ENCODE data around the gene STYXL1. TPM values are rescaled to one million over a fixed set of nuclear protein-coding genes. Genes with fewer than 3 reads are reported as not detected.

The STYXL1 gene
- polyA plus RNA-seq, 3 donors, result 64.6 to 79.8 (median 67.2) TPM

- peak overlapping the region; percentile 79 to 91 for H3K27ac ChIP-seq (ENCODE audit: low read depth in 1 of 2, low read length in 2 of 2)
- Mint-ChIP-seq H3K36me3 (peaks cover 30 to 52% of the 10 kb centered on the region in 2 donors), H3K27me3 (ENCODE audit: low read depth in 3 of 3) (peaks cover 0 to 4% (median 0%) of the 10 kb centered on the region in 3 donors), H3K4me3 (peak overlapping the region; percentile 6 to 86), H3K4me1 (peaks cover 64% of the 10 kb centered on the region), H3K27ac (peak overlapping the region; percentile 92 to 98 (median 97)), H3K9me3 (peaks cover 0 to 3% (median 0%) of the 10 kb centered on the region in 7 donors)
- DNase-seq, result peak in 1 of 3 donors; percentile 11
- intact Hi-C loops (cut with micrococcal nuclease), result loop anchor here (5.0 kb wide), 2 partner anchors 36 to 281 kb away; partner anchors contain the start of gene POR (in 1 of the 2)
- peak overlapping the region; percentile 69 for H3K4me2 ChIP-seq (replicated peaks; ENCODE audit: extremely low read depth, low read length, poor library complexity, severe bottlenecking)
- H4K20me1 ChIP-seq (ENCODE audit: insufficient read depth, low read length), result no peaks in the 10 kb centered on the region
- no peaks in the 10 kb centered on the region for H3K27me3 ChIP-seq (ENCODE audit: control insufficient read depth in 2 of 2, insufficient read depth in 2 of 2, low read length in 2 of 2)
- 19% methylated on average over 5 of the region's 7 CpGs for WGBS (ENCODE audit: insufficient coverage)
- H3K79me2 ChIP-seq (ENCODE audit: insufficient read depth, low read length), result peaks cover 21% of the 10 kb centered on the region
- no peak for TF ChIP-seq CTCF (IDR thresholded peaks at IDR 0.05)
- H3K4me1 ChIP-seq (ENCODE audit: control insufficient read depth in 1 of 2, insufficient read depth in 2 of 2, low read length in 2 of 2), result peaks cover 56 to 64% of the 10 kb centered on the region in 2 donors
- peak overlapping the region in 1 of 3 experiments; percentile 46 for H3K4me3 ChIP-seq (replicated peaks in 1 of 3; ENCODE audit: low read depth in 2 of 3, low read length in 3 of 3)
- H3K9me3 ChIP-seq (replicated peaks in 1 of 2; ENCODE audit: control insufficient read depth in 1 of 2, insufficient read depth in 1 of 2, low read length in 2 of 2), result no peaks in the 10 kb centered on the region
- peak overlapping the region; percentile 72 for H2AFZ ChIP-seq (ENCODE audit: insufficient read depth, low read depth, low read length, poor library complexity, severe bottlenecking)
- H3K9ac ChIP-seq (ENCODE audit: insufficient read depth, low read length, poor library complexity, severe bottlenecking), result peak overlapping the region; percentile 55
- peaks cover 24 to 37% of the 10 kb centered on the region in 2 donors for H3K36me3 ChIP-seq (replicated peaks in 1 of 2; ENCODE audit: control insufficient read depth in 1 of 2, insufficient read depth in 2 of 2, low read length in 2 of 2)
Observed at GRCh38 chr7:75953431-75953830, 94.4 kb downstream of the STYXL1 start.

- no peaks in the 10 kb centered on the region for H3K9me3 Mint-ChIP-seq
- peak overlapping the region; percentile 69 to 73 for H3K27ac ChIP-seq (ENCODE audit: low read depth in 1 of 2, low read length in 2 of 2)
- DNase-seq, result peak; percentile 95 to 100 (median 98)
- peak overlapping the region; percentile 36 for H3K4me2 ChIP-seq (replicated peaks; ENCODE audit: extremely low read depth, low read length, poor library complexity, severe bottlenecking)
- H3K9ac ChIP-seq (ENCODE audit: insufficient read depth, low read length, poor library complexity, severe bottlenecking), result no peak overlapping the region
- H3K9me3 ChIP-seq (replicated peaks in 1 of 2; ENCODE audit: control insufficient read depth in 1 of 2, insufficient read depth in 1 of 2, low read length in 2 of 2), result no peaks in the 10 kb centered on the region
- H4K20me1 ChIP-seq (ENCODE audit: insufficient read depth, low read length), result no peaks in the 10 kb centered on the region
- peak overlapping the region; percentile 85 to 95 (median 91) for H3K27ac Mint-ChIP-seq
- H2AFZ ChIP-seq (ENCODE audit: insufficient read depth, low read depth, low read length, poor library complexity, severe bottlenecking), result no peak overlapping the region
- peaks cover 50 to 57% of the 10 kb centered on the region in 2 donors for H3K4me1 ChIP-seq (ENCODE audit: control insufficient read depth in 1 of 2, insufficient read depth in 2 of 2, low read length in 2 of 2)
- no peaks in the 10 kb centered on the region for H3K27me3 ChIP-seq (ENCODE audit: control insufficient read depth in 2 of 2, insufficient read depth in 2 of 2, low read length in 2 of 2)
- H3K36me3 Mint-ChIP-seq, result peaks cover 27 to 52% of the 10 kb centered on the region in 2 donors
- H3K4me3 ChIP-seq (replicated peaks in 1 of 3; ENCODE audit: low read depth in 2 of 3, low read length in 3 of 3), result no peak overlapping the region
- TF ChIP-seq CTCF (IDR thresholded peaks at IDR 0.05), result no peak
- peak overlapping the region; percentile 27 to 35 for H3K4me3 Mint-ChIP-seq
- intact Hi-C loops (cut with micrococcal nuclease), result loop anchor here (2.0 to 5.0 kb wide), 3 partner anchors 34 to 279 kb away; partner anchors contain the start of genes POR (in 1 of the 2) and TMEM120A (in 1 of the 2)
- peaks cover 39% of the 10 kb centered on the region for H3K79me2 ChIP-seq (ENCODE audit: insufficient read depth, low read length)
- H3K36me3 ChIP-seq (replicated peaks in 1 of 2; ENCODE audit: control insufficient read depth in 1 of 2, insufficient read depth in 2 of 2, low read length in 2 of 2), result peaks cover 15 to 31% of the 10 kb centered on the region in 2 donors
- peaks cover 61% of the 10 kb centered on the region for H3K4me1 Mint-ChIP-seq
- WGBS (ENCODE audit: insufficient coverage), result 3% methylated on average over 3 of the region's 5 CpGs
- peaks cover 0 to 8% (median 4%) of the 10 kb centered on the region in 3 donors for H3K27me3 Mint-ChIP-seq (ENCODE audit: low read depth in 3 of 3)
Observed at GRCh38 chr7:75951506-75951905, 96.3 kb downstream of the STYXL1 start.
